Measurements from ENCODE around the gene RPL23.

The RPL23 gene

DNA sequence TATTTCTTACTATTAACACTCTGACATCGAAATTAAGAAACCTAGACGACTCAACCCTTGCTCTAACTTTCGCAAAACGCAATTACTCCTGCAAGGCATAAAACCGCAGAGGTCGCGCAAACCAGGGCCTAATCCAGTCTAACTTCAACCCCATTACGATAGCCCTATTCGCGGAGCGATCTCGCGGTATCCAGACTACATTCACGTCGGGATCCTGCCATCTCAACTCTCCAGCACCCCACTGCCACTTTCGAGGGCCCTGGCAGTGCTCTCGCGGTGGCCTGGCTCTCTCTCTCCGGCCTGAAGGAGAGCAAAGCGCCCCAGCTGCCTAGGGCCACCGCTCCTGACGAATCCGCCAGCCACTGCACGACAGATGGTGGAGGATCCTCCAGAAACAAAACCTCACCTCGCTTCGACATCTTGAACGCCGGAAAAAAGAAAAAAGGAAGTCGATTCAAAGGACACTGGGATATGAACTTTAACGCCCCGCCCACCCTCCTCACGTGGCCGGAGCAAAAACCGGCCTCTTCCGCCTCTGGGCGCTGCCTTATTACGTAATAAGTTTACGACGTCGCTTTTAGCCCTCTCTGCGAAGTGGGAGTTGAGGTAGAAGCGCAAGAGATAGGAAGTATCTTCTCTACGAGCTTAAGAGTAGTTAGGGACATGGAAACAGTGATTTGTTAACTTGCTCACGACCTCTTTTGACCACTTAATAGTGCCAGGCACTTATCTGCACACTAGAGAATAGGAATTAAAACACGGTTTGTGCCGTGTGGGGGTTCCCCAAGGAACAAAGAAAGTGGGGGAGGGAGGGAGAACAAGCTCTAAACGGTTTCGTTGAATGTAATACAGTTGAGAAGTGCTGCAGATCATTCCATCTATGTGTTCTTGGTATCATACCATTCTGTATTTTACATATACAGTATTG, at the start of gene RPL23:
Gene RPL23 (minus strand): TSS at position 430 of the 928 bp plus-strand sequence. CDS start 11 bp downstream, at position 419.
- Mint-ChIP-seq H3K27ac (peak within 1 kb of the TSS; percentile 100), H3K36me3 (ENCODE audit: low read depth) (peaks cover 50% of the 10 kb centered on the region), H3K27me3 (ENCODE audit: low read depth, poor library complexity) (peaks cover 7% of the 10 kb centered on the region), H3K4me3 (peak within 1 kb of the TSS; percentile 99), H3K4me1 (peaks cover 40% of the 10 kb centered on the region), H3K9me3 (no peaks in the 10 kb centered on the region)
- TF ChIP-seq, protein P1, sequence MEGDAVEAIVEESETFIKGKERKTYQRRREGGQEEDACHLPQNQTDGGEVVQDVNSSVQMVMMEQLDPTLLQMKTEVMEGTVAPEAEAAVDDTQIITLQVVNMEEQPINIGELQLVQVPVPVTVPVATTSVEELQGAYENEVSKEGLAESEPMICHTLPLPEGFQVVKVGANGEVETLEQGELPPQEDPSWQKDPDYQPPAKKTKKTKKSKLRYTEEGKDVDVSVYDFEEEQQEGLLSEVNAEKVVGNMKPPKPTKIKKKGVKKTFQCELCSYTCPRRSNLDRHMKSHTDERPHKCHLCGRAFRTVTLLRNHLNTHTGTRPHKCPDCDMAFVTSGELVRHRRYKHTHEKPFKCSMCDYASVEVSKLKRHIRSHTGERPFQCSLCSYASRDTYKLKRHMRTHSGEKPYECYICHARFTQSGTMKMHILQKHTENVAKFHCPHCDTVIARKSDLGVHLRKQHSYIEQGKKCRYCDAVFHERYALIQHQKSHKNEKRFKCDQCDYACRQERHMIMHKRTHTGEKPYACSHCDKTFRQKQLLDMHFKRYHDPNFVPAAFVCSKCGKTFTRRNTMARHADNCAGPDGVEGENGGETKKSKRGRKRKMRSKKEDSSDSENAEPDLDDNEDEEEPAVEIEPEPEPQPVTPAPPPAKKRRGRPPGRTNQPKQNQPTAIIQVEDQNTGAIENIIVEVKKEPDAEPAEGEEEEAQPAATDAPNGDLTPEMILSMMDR (IDR thresholded peaks at IDR 0.05) = no peak
- peak; percentile 91 for DNase-seq

DNA sequence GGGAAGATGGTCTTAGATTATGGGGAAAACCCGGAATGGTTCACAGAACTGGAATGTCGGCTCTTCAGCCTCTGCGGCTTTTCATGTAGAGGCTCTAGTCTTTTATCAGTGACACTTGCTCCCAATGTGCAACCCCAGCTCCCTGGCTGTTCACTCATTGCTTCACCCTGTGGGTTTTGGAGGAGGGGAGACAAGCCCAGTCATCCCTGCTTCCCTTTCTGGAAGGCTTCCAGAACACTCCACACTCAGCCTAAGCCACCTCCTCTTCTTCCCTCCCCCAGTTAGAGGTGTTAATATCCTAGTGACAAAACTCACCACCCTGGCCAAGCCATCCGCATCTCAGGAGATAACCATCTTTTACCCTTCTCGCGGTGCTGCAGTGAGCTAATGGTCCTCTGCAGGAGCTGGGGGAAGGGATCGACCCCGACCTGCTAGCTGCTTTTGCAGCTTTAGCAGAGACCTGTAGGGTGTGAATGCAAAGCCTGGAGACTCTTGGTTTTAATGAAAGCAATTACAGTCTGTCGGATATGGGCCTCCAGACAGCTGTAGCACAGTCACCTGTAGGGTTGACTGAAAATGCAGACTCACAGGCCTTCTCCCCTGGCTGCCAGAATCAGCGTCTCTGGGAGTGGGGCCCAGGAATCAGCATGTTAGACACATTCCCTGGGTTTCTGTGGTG, 47.6 kb upstream of the RPL23 start:
- no peaks in the 10 kb centered on the region for H3K9me3 Mint-ChIP-seq
- peaks cover 38% of the 10 kb centered on the region for H3K4me1 Mint-ChIP-seq
- H3K36me3 Mint-ChIP-seq (ENCODE audit: low read depth) = peaks cover 39% of the 10 kb centered on the region
- no peak overlapping the region for H3K4me3 Mint-ChIP-seq
- TF ChIP-seq, protein P1 (IDR thresholded peaks at IDR 0.05) = no peak
- peak overlapping the region; percentile 84 for H3K27ac Mint-ChIP-seq
- no peak for DNase-seq
- peaks cover 4% of the 10 kb centered on the region for H3K27me3 Mint-ChIP-seq (ENCODE audit: low read depth, poor library complexity)

DNA sequence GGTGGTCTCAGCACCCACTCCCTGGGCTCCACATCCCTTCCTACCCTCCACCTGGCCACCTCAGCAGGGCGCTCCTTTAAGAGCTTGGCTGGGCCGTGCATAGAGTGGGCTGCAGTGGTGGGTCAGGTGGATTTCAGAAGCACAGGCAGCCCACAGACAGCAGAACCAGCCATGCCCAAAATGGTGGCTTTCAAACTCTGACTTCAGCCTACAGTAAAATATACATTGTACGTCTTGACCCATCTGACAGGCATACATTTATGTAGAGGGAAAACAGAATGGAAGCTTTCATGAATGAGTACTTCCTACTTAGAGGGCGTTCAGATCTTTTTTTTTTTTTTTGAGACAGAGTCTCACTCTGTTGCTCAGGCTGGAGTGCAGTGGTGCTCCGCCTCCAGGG, 45.9 kb upstream of the RPL23 start:
- TF ChIP-seq, protein P1 (IDR thresholded peaks at IDR 0.05) = no peak
- Mint-ChIP-seq H3K36me3 (ENCODE audit: low read depth) (peaks cover 36% of the 10 kb centered on the region), H3K9me3 (no peaks in the 10 kb centered on the region), H3K27me3 (ENCODE audit: low read depth, poor library complexity) (peaks cover 4% of the 10 kb centered on the region), H3K4me1 (peaks cover 44% of the 10 kb centered on the region), H3K27ac (peak overlapping the region; percentile 42), H3K4me3 (no peak overlapping the region)
- DNase-seq = no peak

DNA sequence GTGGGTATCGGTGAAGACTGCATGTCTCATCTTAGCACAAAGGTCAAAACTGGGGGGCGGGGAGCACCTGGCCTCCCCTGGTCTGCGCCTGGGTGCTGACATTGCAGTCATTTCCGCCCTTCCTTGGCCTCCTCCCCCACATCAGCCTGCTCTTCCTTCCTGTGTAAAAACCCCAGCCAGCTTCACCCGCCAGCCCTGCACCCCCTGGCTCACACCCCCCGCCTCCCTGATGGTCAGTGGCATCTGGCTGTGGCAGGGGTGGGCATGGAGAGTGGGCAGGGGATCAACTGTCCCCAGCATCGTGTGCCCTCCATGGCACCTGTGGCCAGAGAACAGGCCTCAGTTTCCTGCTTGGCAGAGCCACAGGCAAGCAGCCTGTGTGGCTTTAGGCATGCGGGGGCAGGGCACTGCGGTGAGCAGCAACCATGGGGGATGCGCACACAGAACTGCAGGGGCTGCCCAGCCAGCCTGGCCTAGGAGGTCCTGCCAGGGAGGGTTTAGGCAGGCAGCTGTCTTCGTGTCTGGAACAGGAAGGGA, 45.4 kb upstream of the RPL23 start:
- TF ChIP-seq, protein P1 (IDR thresholded peaks at IDR 0.05) = no peak
- Mint-ChIP-seq H3K4me1 (peaks cover 44% of the 10 kb centered on the region), H3K4me3 (no peak overlapping the region), H3K9me3 (no peaks in the 10 kb centered on the region), H3K27me3 (ENCODE audit: low read depth, poor library complexity) (peaks cover 4% of the 10 kb centered on the region), H3K27ac (peak overlapping the region; percentile 77), H3K36me3 (ENCODE audit: low read depth) (peaks cover 34% of the 10 kb centered on the region)
- no peak for DNase-seq

DNA sequence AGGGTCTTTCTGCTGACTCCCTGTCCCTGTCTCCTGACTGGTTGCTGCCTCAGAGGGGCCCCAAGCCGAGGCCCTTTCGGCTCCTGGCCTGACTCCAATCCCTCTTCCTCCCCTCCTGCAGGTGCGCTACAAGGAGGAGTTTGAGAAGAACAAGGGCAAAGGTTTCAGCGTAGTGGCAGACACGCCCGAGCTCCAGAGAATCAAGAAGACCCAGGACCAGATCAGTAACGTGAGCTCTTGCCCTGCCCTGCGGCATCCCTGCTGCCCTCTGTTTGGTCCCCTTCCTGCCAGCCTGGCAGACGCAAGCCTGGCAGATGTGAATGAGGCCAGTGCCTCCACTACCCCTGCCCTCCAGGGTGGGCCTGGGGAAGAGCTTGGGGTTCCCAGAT, 44.8 kb upstream of the RPL23 start:
- Mint-ChIP-seq H3K4me1 (peaks cover 44% of the 10 kb centered on the region), H3K4me3 (no peak overlapping the region), H3K27ac (peak overlapping the region; percentile 77), H3K36me3 (ENCODE audit: low read depth) (peaks cover 29% of the 10 kb centered on the region), H3K27me3 (ENCODE audit: low read depth, poor library complexity) (peaks cover 4% of the 10 kb centered on the region), H3K9me3 (no peaks in the 10 kb centered on the region)
- TF ChIP-seq, protein P1 (IDR thresholded peaks at IDR 0.05) = no peak
- no peak for DNase-seq

All from nephron progenitor cell (in vitro differentiated cells).